GM12801 (cell line): Measurements from ENCODE around the gene ASB2.

Source experiments
- TF ChIP-seq, protein P1 (sequence below): IDR thresholded peaks from one replicate; pipeline ENCODE4 v1.5.1; 2011; ENCODE audit warnings: control low read depth; ENCODE audit not compliant: insufficient read length; ENCODE audit errors: extremely low read depth

Gene ASB2

DNA sequence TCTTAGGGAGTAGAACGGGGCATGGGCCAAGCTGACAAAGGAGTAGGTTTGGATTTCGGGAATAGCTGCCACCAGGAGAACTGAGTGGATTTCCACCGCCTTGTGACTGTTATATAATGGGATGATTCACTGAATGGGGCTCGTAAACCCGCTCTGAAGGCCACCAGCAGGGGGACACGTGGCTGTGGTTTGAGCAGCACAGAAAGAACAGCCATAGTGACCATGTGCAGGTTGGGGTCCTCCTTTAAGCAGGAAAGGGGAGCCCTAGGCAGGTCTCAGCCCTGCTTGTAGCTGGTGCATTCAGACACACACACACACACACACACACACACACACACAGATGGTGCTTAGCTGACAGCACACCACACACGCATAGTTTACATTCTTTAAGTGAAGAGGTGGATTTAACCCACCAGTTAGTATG is 8.6 kb upstream of the ASB2 start:
- TF ChIP-seq, protein P1, sequence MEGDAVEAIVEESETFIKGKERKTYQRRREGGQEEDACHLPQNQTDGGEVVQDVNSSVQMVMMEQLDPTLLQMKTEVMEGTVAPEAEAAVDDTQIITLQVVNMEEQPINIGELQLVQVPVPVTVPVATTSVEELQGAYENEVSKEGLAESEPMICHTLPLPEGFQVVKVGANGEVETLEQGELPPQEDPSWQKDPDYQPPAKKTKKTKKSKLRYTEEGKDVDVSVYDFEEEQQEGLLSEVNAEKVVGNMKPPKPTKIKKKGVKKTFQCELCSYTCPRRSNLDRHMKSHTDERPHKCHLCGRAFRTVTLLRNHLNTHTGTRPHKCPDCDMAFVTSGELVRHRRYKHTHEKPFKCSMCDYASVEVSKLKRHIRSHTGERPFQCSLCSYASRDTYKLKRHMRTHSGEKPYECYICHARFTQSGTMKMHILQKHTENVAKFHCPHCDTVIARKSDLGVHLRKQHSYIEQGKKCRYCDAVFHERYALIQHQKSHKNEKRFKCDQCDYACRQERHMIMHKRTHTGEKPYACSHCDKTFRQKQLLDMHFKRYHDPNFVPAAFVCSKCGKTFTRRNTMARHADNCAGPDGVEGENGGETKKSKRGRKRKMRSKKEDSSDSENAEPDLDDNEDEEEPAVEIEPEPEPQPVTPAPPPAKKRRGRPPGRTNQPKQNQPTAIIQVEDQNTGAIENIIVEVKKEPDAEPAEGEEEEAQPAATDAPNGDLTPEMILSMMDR = no peak

DNA sequence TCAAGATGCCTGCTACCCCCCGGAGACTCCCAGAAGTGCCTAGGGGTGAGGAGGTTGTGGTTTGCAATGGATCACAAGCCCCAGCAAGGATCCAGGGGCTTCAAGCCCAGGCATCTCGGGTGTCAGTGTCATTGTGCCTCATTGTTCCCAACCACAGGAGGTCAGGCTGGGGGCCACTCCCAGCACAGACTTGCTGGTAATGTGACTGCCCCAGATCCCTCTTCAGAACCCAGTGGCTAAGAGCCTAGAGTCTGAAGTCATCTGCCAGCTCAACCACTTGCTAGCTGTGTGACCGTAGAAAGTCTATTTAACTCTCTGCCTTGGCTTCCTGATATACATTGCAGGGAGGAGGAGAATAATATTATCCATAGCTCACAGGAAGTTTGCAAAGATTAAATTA is 7.7 kb upstream of the ASB2 start:
- TF ChIP-seq, protein P1 = no peak

DNA sequence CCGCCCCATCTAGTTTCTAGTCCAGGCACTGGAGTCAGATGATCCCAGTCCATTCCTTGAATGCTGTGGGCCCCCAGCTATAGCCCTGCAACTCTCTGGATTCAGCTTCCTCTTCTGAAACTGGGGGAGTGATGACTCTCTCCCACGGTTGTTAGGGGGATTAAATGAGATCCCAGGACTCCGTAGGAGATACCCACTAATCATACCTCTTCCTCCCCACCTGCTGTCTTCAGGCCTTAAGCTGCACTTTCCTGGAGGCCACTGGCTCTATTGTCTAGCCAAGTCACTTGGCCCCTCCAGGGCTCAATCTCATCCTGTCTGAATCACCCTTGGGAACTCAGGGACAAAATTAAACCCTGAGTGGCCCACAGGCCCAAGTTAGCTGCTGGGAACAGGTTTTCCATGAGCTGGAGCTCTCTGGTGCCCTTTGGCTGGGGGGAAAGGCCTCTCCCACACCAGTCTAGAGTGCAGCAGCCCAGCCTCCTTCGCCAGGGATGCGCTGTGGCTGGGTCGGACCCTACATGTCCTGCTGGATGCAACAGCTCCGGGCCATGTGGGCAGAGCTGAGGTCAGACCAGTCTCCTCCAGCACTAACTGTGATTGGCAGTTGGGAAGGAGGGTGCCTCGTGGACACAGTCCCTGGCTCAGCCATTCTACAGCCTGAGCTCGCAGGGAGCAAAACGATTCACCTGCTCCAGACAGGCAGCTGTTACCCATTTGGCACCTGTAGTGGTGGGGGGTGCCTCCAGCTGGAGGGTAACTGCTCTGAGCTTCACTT is 6.0 kb upstream of the ASB2 start:
- TF ChIP-seq, protein P1 = no peak

DNA sequence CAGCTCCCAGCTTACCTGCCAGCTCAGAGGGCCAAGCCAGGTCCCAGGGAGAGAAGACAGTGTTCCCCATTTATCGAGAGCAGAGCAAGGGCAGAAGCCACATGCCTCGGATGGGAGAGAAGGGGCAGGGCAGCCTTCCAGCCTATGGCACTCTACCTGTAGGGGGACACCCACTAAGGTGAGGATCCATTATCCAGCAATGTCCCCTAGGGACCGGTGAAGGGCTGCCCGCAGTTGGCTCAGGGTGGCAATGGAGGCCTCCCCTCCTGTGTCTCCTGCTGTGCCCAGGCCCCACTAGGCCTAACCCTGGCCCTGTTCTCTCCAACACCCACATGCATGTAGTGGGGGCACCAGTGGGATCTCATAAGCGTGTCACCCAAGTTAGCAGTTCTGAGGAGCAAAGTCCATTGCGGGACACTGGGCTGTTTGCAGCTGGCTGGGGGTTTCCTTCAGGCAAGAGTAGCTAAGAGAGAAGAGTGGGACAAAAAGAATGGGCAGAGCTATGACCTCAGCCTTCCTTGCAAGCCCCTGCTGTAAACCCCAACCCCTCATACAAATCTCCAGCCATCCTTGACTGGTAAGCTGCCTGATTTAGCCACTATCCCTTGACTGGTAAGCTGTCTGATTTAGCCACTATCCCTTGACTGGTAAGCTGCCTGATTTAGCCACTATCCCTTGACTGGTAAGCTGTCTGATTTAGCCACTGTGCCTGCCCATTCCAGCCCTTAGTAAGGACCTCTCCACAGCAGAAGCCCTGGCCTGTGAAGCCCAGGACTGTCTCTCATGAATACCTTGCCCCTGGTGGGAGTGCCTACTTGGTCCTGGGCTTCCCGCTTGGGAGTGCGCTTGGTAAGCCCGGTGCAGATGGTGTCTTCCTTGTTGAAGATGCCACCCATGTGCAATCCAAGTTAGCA is 5.2 kb upstream of the ASB2 start:
- TF ChIP-seq, protein P1 = no peak

DNA sequence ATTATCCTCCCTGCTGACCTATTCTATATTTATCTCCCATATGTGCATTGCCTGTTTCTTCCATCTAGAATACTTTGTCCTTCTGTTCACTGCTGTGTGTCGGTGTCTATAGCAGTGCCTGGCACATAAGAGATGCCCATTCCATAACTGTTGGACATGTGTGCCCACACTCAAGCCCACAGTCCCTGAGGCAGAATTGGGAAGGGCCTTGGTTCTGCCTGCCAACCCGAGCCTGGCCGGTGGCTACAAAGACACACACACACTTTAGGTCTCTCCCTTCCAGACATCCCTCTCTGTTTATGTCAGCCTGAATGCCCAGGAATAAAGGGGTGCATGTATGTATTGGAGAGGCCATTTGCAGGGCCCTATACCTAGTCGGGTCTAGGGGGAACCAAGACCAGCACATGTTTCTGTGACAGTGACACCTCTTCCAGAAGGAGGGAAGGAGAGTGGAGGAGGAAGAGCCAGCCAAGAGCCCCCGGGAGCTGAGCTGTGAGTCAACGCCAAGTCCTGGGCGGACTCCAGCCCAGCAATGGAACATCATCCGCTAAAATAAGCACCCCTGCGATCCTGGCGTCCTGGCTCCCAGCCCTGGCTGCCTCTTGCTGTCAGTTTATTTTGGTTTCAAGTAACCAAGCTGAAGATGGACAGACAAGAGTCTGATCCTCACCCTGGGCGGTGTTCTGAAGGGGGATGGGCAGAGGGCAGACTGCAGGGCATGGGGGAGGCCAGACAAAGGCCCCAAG is 4.3 kb upstream of the ASB2 start:
- TF ChIP-seq, protein P1 = no peak

DNA sequence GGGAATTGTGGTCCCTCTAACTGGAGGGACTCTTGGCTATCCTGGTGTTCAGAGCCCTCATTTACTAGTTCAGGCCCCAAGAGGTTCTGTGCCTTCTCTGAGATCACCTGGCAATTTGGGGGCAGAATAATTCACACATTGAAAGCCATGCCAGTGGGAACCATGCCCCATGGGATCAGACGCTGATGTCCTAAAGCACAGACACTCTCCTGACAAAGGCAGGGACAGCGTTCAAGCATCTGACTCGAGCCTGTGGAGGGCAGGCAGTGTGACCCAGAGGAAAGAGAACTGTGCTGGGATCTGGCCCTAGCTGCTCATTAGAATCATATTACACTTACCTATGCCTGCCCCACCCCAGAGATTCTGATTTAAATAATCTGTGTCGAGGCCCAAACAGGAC is 2.4 kb upstream of the ASB2 start:
- TF ChIP-seq, protein P1 = no peak
